DMS 273 treated with DMSO at 0.1 percent for 48 hours (cell line): Measurements from ENCODE around the gene IL22.

ENCODE experiments used
- DNase-seq: peaks from one replicate; lab custom pipeline; 2025; lab: John Stamatoyannopoulos, UW

IL22 gene

GRCh38 chr12:68229956-68230355, 23.4 kb downstream of the IL22 start:
- no peak for DNase-seq

DNA sequence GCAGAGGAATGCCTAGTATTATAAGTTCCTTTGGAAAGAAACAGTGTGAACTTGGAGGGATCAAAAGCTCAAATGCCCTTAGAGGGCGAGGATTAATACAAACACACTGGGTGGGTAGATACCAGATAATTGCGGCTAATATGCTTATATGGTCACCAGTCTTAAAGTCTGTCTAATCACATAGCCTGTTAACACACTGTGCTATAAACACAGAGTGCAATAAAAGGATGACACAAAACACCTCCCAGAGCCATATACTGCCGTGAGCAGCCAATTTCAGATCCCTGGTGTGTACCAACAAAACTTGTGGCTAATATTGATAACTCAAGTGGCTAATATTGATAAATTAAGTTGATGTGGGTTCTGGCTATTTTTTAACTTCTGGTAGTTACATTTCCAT, 26.0 kb downstream of the IL22 start:
- no peak for DNase-seq

- no peak for DNase-seq
Measured at GRCh38 chr12:68225576-68226476, 27.6 kb downstream of the IL22 start, which contains the start of gene IL26. TSS of gene IL26 (minus strand) at chr12:68225810. CDS start at chr12:68225756, 54 bp downstream.

GRCh38 chr12:68224613-68225285, 28.7 kb downstream of the IL22 start:
- DNase-seq: no peak

DNA sequence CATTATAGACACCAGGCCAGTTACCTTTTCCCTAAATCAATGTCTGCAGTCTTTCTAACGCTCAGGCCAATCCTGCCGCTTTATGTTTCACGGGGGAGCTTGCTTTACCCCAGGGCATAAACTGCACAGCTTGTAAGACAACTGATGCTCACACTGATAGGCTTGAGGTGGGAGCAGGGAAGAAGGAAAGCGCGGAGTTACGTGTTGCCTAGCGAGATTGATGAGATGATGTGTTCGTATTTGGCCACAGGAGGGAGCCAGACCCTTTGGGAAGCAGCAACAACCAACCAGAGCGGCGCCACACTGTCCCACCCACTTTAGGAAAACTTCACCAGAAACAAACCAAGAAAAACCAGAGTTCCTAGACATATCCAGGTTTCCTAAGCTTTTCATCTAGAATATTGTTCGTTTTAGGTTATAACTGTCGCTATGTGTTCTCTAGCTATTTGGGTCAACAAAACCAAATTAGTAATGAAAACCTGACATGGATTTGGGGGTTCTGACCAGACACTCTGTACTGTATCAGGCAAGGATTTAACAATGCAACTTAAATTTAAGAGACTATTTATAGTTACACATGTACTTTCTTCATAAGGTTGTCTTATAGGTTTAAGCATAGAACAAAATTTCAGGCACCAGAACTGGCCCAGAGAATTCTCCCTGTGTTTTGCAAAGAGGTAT, 30.2 kb downstream of the IL22 start:
- DNase-seq: peak; percentile 72

DNA sequence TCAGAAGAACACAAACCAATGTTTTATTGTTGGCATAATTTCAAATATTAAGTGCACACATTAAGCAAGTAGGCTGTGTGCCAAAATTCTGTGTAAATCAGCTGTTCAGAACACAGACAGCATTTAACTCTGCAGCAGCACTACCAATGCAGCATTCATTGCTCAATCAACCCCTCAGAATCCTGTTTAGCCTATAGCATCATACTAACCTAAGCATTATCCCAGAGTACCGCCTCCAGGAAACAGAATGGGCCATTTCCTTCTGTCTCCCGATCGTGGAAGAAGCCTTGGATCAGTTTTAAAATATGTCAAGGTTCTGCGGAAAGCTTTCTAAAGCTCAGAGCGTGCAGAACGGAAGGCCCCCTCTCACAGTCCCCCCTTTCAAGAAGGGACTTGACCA, 31.1 kb downstream of the IL22 start:
- peak; percentile 15 for DNase-seq

GRCh38 chr12:68221497-68221896, 31.9 kb downstream of the IL22 start:
- no peak for DNase-seq

DNA sequence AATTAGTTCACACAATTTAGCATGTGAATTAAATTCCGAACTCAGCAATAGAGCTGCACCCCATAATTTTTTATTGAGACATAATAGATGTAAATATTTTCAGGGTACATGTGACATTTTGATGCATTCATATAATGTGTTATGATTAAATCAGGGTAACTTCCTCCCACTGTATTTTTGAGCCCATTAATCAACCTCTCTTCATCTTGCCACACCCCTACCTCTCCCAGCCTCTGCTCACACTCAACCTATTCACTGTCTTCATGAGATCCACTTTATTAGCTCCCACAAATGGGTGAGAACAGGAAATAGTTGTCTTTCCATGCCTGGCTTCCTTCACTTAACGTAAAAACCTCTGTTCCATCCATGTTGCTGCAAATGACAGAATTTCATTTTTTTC, 42.5 kb downstream of the IL22 start:
- DNase-seq: no peak

- DNase-seq: peak; percentile 79
Measured at GRCh38 chr12:68209048-68209728, 44.2 kb downstream of the IL22 start.

- DNase-seq: peak; percentile 27
Measured at GRCh38 chr12:68207276-68207675, 46.1 kb downstream of the IL22 start.

DNA sequence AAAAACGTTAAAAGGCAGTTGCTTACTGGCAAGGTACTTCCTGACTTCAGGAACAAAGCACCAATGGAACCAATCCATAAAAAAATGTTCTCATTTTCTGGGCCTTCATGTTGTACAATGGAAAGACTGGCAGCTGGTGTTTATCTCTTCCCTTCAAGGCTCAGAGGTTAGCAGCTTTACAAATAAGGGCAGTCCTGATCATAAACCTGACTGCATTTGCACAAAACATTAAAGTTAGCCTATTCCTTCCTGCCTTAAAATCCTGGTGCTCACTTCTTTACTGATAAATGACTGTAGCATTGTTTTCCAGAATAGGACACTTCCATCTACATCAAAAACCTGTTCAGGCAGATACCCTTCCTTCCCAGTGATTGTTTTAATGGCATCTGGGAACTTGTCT, 47.0 kb downstream of the IL22 start:
- DNase-seq: peak; percentile 31

DNA sequence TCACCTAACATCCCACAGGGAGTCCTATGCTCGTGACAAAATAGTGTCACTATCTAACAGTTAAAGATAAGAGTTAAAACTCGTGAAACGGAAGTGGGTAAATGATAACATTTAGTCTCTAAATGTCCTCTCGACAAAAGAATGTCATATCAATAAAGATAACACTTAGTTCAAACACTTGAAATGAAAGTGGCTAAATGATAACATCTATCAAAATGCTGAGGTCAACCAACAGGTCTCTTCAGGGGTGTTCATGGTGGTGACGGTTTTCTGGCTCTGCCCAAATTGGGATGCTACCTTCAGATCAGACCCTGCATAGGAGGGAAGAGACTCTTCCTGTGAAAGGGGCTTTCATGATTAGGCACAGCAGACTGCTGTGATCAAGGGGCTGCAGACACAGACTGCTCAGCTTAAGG, 49.9 kb downstream of the IL22 start:
- DNase-seq: no peak

DNA sequence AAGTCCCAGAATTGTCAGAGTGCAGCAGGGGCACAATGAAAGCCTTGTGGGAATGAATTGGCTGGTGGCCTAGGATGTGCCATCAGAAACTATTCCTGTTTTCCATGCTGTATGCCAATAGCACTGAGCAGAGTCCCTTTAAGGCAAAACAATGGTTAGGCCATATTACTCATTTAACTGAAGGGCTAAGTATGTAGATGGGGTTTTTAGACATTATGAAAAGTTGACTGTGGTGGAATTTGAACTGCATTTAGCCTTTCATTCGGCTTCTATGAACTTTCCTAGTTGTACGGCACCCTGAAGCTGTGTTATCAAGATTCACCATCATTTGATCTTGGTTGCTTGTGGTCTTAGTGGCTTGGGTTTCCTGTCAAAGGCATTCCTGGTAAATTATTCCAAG, 52.5 kb downstream of the IL22 start:
- DNase-seq: no peak

GRCh38 chr12:68199127-68199526, 54.3 kb downstream of the IL22 start:
- DNase-seq: no peak

GRCh38 chr12:68198507-68199086, 54.8 kb downstream of the IL22 start:
- DNase-seq: no peak
